Jurkat, Clone E6-1 (cell line): ENCODE results near the gene CHTF18.
"Not testable (repeated sequence)": the region's sequence is repeated elsewhere in the genome, so short reads cannot be mapped to it uniquely, and the experiment has no call there.

Experiments
- DNase-seq: peaks from one replicate; pipeline ENCODE4 v3.0.0-alpha.2; 2011; ENCODE audit warnings: low read depth, low spot score
- H3K4me3 ChIP-seq: 2 replicates; pipeline ENCODE4 v1.5.1; 2011; ENCODE audit warnings: mild to moderate bottlenecking, low read length, control low read depth, moderate library complexity

The CHTF18 gene

DNA sequence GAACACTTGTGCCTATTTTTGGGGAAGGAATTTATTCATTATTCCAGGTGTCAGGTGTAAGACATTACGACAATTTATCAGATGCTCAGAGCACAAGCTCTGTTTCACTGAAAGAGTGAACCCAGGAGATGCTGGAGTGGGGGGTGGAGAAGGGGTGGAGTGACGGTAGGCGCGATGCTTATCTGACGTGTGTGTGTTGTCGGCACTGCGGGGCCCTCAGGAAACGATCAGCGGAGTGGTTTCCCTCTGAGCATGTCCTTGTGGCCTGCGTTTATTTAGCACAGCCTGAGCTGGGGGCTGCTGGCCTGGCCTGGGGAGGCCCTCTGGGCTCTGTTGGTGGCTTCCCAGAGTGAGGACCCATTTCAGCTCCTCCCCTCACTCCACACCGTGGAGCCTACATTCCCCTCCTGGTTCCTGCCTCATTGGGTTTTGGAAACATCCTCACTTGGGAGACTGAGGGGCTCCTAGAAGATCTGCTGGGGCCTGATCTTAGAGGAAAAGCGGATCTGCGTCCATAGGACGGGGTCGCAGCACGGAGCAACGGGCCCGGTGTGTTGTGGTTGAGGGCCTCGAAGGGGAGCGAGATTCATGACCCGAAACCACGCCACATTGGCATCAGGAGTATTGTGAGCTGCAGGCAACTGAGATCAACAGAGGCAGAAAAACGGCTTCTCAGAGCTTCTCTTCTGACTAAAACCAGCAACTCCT is 31.1 kb downstream of the CHTF18 start:
- peak overlapping the region; percentile 21 for H3K4me3 ChIP-seq
- peak; percentile 68 for DNase-seq

DNA sequence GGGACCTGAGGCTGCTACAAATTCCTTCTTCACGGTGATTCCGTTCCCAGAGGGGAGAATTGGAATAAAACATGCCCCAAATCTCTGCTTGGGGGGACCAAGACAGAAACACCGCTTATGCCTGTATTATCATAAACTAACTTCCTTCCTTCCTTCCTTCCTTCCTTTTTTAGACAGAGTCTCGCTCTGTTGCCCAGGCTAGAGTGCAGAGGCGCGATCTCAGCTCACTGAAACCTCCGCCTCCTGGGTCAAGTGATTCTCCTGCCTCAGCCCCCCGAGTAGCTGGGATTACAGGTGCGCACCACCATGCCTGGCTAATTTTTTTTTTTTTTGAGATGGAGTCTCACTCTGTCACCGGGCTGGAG is 31.6 kb downstream of the CHTF18 start:
- H3K4me3 ChIP-seq: peak overlapping the region; percentile 21; the same call in 1 of the 2 replicates
- not testable (repeated sequence) for DNase-seq

GRCh38 chr16:820748-821147 is 32.3 kb downstream of the CHTF18 start:
- no peak overlapping the region for H3K4me3 ChIP-seq
- no peak for DNase-seq

DNA sequence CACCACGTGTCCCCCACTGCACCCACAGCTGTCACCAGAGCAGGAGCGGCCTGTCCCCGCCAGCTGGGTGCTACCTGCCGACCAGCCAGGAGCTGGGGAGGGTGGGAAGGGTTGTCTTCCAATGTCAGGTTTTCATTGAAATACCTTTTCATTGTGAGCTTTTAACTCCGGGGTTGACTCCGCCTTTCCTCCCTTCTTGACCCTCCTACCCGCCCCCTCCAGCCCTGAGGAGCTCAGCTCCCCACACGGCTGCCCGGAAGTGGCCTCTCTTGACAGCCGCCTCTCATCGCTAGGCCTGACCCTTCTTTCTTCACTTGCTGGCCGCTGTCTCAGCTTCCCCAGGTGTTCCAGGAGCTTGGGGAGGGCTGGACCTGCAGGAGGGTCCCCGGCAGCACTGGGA is 33.3 kb downstream of the CHTF18 start:
- H3K4me3 ChIP-seq: no peak overlapping the region
- no peak for DNase-seq

DNA sequence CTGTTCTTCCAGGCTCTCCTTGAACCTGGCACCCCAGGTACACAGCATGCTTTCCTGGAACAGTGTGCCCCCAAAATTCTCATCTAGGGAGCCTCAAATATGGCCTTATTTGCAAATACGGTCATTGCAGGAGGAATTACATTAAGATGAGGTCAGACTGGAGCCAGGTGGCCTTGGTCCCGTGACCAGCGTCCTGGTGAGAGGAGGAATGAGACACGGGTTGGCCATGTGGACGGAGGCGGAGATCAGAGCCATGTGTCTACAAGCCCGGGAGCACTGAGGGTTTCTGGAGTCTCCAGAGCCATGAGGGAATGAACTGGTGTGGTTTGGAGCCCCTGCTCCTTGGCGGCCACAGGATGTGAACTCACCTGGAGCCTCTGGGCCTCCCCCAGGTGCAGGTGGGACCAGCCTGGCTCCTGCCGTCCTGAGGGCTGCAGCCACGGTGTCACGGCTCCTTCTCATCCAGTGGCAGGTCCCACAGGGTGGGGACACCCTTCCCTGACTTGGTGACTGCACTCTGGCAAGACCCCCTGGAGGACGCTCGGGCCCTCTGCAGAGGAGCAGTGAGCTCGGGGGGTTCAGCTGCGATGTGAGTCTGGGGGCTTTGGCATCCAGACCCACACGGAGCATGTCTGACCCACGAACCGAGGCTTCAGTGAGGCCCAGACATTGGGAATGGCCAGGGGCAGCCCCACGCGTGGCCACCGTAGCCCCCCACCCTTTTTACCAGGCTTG is 33.9 kb downstream of the CHTF18 start:
- DNase-seq: no peak
- no peak overlapping the region for H3K4me3 ChIP-seq

- DNase-seq: no peak
- no peak overlapping the region for H3K4me3 ChIP-seq
Measured at GRCh38 chr16:822909-823297, 34.5 kb downstream of the CHTF18 start.

- DNase-seq: no peak
- H3K4me3 ChIP-seq: no peak overlapping the region
Measured at GRCh38 chr16:824194-824593, 35.8 kb downstream of the CHTF18 start.

DNA sequence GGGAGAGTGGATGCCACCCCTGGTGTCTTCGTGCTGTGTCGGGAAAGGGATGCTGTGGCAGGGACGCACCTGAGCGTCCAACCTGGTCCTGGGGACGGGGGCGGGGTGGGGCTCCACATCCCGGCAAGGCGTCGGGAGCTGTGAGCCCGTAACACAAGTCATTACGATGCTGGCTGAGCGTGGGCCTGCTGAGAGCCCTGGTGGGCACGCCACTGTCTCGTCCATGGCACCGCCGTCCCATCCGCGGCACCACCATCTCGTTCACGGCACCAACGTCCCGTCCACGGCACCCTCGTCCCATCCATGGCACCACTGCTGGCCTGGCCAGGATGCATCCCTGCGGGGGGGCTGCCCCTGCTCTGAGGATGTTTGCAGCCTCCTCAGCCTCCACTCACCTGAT is 36.2 kb downstream of the CHTF18 start:
- no peak overlapping the region for H3K4me3 ChIP-seq

GRCh38 chr16:825341-826061 is 37.1 kb downstream of the CHTF18 start:
- peak overlapping the region; percentile 5; the same call in 1 of the 2 replicates for H3K4me3 ChIP-seq
- no peak for DNase-seq

More for the DNA sequence above, 36.2 kb downstream of the CHTF18 start:
- DNase-seq: no peak

DNA sequence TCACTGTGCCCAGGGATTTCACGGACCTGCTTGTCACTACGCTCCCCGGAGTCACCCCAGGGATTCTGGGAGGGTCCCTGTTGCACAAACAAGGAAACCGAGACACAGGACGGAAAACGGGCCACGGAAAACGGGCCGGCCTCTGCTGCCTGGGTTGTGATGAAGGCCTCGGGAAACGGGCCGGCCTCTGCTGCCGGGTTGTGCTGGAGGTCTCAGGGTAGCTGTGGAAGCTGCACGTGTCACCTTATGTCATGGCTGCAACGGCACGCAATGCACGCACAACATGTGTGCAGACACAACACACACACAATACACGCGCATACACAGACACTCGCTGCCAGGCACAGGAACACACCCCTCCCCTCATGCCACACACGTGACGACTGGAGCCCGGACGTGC is 39.1 kb downstream of the CHTF18 start:
- no peak overlapping the region for H3K4me3 ChIP-seq
- DNase-seq: no peak

DNA sequence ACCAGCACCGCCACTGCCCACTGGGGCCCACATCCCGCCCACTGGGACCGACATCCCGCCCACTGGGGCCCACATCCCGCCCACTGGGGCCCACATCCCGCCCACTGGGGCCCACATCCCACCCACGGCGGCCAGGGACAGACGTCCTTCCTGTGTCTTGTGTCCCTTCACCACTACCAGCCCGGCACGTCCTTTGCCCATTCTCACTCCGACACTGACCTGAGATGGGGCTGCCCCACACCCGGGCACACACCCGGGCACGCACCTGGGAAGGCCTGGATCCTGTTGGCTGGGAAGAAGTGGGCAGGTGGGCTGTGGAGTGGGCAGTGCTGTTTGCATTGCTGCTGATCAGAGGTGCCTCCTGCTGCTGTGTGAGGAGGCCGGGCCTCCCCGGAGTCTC is 40.5 kb downstream of the CHTF18 start:
- DNase-seq: no peak
- no peak overlapping the region for H3K4me3 ChIP-seq

DNA sequence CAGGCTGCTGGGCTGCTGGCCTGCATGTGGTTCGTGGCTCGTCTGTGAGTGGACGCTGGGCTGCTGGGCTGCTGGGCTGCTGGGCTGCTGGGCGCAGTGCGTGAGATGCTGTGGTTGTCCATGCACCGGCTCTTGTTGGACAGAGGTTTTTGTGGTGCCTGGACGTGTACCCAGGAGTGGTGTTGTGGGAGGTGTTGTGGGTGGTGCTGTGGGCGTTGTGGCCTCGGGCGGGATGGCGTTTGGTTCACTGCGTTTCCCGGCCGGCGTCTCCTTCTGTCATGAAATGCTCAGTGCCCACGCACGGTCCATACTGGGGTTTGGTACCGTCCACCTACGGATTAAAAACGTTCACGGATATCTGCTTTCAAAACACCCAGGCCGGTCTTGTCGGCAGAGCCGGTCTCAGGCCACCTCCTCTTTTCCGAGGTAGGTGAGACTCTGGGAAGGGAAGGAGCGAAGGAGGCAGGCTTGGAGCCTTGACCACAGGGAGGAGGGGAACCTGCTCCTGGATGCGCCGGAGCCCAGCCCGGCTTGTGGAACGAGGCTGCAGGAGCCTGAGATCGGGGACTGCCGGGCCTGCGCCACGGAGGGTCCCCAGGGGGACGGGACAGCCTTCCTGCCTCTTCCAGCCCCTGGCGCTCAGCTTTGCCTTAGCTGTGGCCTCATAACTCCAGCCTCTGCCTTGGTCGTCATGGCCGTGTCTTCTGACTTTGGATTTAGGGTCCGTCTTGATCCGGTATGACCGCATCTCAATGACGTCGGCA is 41.9 kb downstream of the CHTF18 start:
- DNase-seq: no peak
- no peak overlapping the region for H3K4me3 ChIP-seq

GRCh38 chr16:830871-831570 is 42.6 kb downstream of the CHTF18 start:
- no peak overlapping the region for H3K4me3 ChIP-seq
- DNase-seq: no peak

DNA sequence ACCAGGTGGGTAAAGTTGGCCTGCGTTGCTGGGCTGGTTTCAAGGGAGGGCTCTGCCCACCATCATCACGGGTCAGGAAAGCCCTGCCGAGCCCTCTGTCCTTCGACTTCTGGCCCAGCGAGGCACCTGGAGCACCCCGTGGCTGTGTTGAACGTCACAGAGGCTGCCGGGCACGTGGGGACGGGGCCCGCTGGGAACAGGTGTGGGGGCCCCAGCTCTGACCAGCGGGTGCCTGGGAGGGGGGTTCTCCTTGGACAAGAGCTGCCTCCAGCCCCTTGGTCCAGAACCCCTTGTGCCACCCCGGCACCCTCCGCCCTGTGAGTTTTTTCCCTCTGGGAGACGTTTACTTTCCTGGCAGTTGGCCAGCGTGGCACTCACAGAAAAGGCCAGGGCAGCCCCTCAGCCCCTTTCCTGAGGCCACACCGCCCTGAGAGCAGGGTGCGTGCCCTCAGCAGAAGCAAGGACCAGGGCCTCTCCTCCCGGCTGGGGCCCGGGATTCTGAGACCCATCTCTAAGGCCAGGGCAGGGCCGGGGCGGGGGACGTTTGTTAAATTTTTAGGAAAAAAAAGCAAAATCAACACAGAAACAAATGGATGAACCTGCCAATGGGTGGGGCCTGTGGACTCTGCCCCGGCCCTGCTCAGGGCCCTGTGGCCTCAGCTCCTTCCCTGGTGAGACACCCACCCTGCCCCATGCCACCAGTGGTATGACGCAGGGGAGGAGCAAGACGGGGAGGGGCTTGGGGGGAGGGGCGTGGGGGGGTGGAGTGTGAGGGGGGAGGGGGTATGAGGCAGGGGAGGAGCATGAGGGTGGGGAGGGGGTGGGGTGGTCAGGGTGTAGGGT is 43.4 kb downstream of the CHTF18 start:
- H3K4me3 ChIP-seq: no peak overlapping the region
- no peak for DNase-seq

DNA sequence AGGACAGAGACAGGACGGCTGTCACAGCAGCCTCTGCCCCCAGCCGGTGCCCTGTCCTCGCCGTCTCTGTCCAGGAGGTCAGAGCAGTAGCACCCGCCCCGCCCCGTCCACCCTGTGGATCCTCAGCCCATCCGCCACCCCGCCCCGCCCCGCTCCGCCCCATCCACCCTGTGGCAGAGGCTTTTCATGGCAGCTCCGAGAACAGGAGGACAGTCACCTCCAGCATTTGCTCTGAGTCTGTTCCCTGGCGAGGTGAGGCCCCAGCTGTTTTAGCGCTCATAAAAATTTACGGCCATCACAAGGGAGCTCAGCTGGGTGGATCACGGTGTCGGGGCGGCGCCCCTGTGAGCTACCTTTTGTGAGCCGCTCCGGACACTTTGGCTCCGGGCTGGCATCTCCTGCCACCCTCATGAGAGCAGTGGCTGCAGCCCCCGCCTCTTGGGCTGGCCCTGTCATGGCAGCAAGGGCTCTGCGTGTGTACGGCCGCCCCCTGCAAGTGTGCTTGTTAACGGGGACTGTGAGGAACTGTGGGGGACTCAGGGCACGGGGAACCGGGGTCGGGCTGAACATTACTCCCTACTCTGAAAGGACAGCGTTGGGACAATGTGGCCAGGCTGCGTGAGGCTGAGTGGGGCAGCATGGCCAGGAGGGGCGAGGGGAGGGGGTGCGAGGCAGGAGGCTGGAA is 44.4 kb downstream of the CHTF18 start:
- no peak for DNase-seq
- H3K4me3 ChIP-seq: no peak overlapping the region

- no peak for DNase-seq
- no peak overlapping the region for H3K4me3 ChIP-seq
Measured at GRCh38 chr16:833411-833810, 45.0 kb downstream of the CHTF18 start.

GRCh38 chr16:835373-835772 is 47.0 kb downstream of the CHTF18 start:
- no peak for DNase-seq
- H3K4me3 ChIP-seq: no peak overlapping the region

DNA sequence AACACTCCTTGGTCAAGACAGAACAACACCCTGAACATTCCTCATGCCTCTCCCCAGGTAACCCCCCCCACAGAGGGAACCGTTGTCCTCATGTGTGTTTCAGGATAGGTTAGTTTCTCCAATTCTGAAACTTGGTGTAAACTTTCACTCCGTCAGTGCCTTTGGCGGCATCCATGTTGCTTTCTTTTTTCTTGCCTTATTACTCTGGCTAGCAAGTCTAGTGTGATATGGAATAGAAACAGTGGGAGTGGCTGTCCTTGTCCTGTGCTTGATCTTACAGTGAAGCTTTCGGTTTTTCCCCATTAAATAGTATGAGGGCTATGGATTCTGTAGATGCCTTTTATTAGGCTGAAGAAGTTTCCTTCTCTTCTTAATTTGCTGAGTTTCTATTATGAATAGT is 47.8 kb downstream of the CHTF18 start:
- no peak overlapping the region for H3K4me3 ChIP-seq
- no peak for DNase-seq
